K562 (cell line): ENCODE measurements around the gene ATP5ME. TPM values are rescaled to one million over a fixed set of nuclear protein-coding genes. Genes with fewer than 3 reads are reported as not detected.

ENCODE experiments used
- ATF1 ChIP-seq, 2 experiments: fragments of 450-650 bp in 1 of 2; IDR thresholded peaks; 2 replicates each; pipeline ENCODE4 v1.6.1; 2016; ENCODE audit warnings: missing compliant biosample characterization in 1 of 2, missing genetic modification characterization in 1 of 2
- HBP1 ChIP-seq: fragments of 450-650 bp; formaldehyde crosslinking; IDR thresholded peaks from 2 replicates; pipeline ENCODE4 v1.4.0; 2022; ENCODE audit warnings: missing genetic modification characterization
- HDAC2 ChIP-seq: fragments of 450-650 bp; IDR thresholded peaks from 2 replicates; pipeline ENCODE4 v1.6.1; 2016; ENCODE audit warnings: mild to moderate bottlenecking
- MTA2 ChIP-seq: fragments of 450-650 bp; IDR thresholded peaks from 2 replicates; pipeline ENCODE4 v1.6.1; 2016; ENCODE audit warnings: low read depth
- MYC ChIP-seq, 2 experiments: fragments of 250-450 bp in 1 of 2; sonication (Bioruptor Pico) in 1 of 2; IDR thresholded peaks; 2 replicates each; pipeline versions ENCODE4 v1.5.1 to v1.6.1; 2012 to 2021; ENCODE audit warnings: low read depth in 2 of 2, borderline replicate concordance in 1 of 2, improper control_type of control experiment in 1 of 2, low read length in 1 of 2, mild to moderate bottlenecking in 1 of 2, moderate library complexity in 1 of 2
- NRF1 ChIP-seq, 2 experiments: fragments of 450-650 bp; IDR thresholded peaks in 1 of 2; conservative IDR thresholded peaks in 1 of 2; 2 replicates each; pipeline ENCODE4 v1.6.1; 2014; ENCODE audit warnings: mild to moderate bottlenecking in 2 of 2
- POLR2B ChIP-seq: fragments of 450-650 bp; IDR thresholded peaks from 2 replicates; pipeline ENCODE4 v1.6.1; 2018; ENCODE audit warnings: low read depth; ENCODE audit not compliant: partially characterized antibody
- SETDB1 ChIP-seq: IDR thresholded peaks from one replicate; pipeline ENCODE4 v1.6.1; 2012; ENCODE audit warnings: low read length, control low read depth, inconsistent platforms
- SMC3 ChIP-seq: conservative IDR thresholded peaks from 2 replicates; pipeline ENCODE4 v1.6.1; 2011; ENCODE audit warnings: low read depth, low read length, improper control_type of control experiment; ENCODE audit not compliant: insufficient read depth
- SP2 ChIP-seq: IDR thresholded peaks from 2 replicates; pipeline ENCODE4 v1.6.1; 2011; ENCODE audit warnings: mild to moderate bottlenecking, low read depth, low read length, moderate library complexity; ENCODE audit not compliant: poor library complexity, severe bottlenecking; ENCODE audit errors: extremely low read depth
- STAG1 ChIP-seq: sonication (generic); formaldehyde crosslinking; IDR thresholded peaks from 2 replicates; pipeline ENCODE4 v1.5.0; 2020; ENCODE audit warnings: missing genetic modification reagents, borderline replicate concordance
- ZEB2 ChIP-seq: fragments of 450-650 bp; IDR thresholded peaks from 2 replicates; pipeline ENCODE4 v1.6.1; 2016
- ZFP30 ChIP-seq: fragments of 250-450 bp; sonication (Bioruptor Pico); IDR thresholded peaks from 2 replicates; pipeline ENCODE4 v1.8.0; 2022; ENCODE audit warnings: moderate library complexity, mild to moderate bottlenecking, inconsistent platforms, borderline replicate concordance
- ZNF133 ChIP-seq: fragments of 250-450 bp; sonication (Bioruptor Pico); IDR thresholded peaks from 2 replicates; pipeline ENCODE4 v1.4.0; 2020; ENCODE audit warnings: mild to moderate bottlenecking
- ZNF449 ChIP-seq: fragments of 250-450 bp; sonication (Bioruptor Pico); IDR thresholded peaks from 2 replicates; pipeline ENCODE4 v1.8.0; 2022; ENCODE audit warnings: moderate library complexity, mild to moderate bottlenecking, inconsistent platforms
- ZNF76 ChIP-seq: fragments of 250-450 bp; sonication (Bioruptor Pico); IDR thresholded peaks from 2 replicates; pipeline ENCODE4 v1.4.0; 2020; ENCODE audit warnings: mild to moderate bottlenecking, moderate library complexity, borderline replicate concordance
- polyA plus RNA-seq, 8 experiments: library from polyadenylated mRNA; depleted of rRNA in 4 of 8; stranded (reverse) in 5 of 8; unstranded in 3 of 8; fragments of >200 nt; fragmentation: Nextera tagmentation in 2 of 8; fragmentation: Illumina TruSeq in 1 of 8; extraction: Ambion mirVana in 2 of 8; extraction: Trizol in 1 of 8; gene quantifications; 2 replicates each; pipeline versions ENCODE4 v1.2.1 to v1.2.3, GENCODE V29; 2011 to 2014; ENCODE audit warnings: inconsistent platforms in 1 of 8, missing spikeins in 1 of 8
- total RNA-seq, 7 experiments: library from RNA; depleted of rRNA in 6 of 7; stranded (reverse); fragments of >200 nt in 6 of 7; fragmentation: Illumina TruSeq in 2 of 7; extraction: Trizol in 2 of 7; gene quantifications; 2 replicates each; pipeline versions ENCODE4 v1.2.1 to v1.2.3, GENCODE V29; 2011 to 2021; ENCODE audit warnings: low replicate concordance in 1 of 7
- TF ChIP-seq, protein P1 (sequence below): sonication (generic); formaldehyde crosslinking; IDR thresholded peaks from 2 replicates; pipeline ENCODE4 v1.8.0; 2022; ENCODE audit warnings: missing genetic modification reagents, mild to moderate bottlenecking, borderline replicate concordance
- TF ChIP-seq, protein P2 (sequence below): fragments of 450-650 bp; conservative IDR thresholded peaks from 2 replicates; pipeline ENCODE4 v1.6.1; 2016; ENCODE audit warnings: missing genetic modification characterization, low read depth, mild to moderate bottlenecking, missing compliant biosample characterization, moderate library complexity
- TF ChIP-seq, protein P3 (sequence below): IDR thresholded peaks from 3 replicates; pipeline ENCODE4 v1.6.1; 2011; ENCODE audit warnings: borderline replicate concordance, mild to moderate bottlenecking; ENCODE audit not compliant: insufficient read length, insufficient read depth

Gene ATP5ME
- total and polyA plus RNA-seq, 9 of the 15 experiments (the other 6 are each of a cell fraction or from before 2014, with no cell fraction given): 509 to 2,480 (median 887) TPM

DNA sequence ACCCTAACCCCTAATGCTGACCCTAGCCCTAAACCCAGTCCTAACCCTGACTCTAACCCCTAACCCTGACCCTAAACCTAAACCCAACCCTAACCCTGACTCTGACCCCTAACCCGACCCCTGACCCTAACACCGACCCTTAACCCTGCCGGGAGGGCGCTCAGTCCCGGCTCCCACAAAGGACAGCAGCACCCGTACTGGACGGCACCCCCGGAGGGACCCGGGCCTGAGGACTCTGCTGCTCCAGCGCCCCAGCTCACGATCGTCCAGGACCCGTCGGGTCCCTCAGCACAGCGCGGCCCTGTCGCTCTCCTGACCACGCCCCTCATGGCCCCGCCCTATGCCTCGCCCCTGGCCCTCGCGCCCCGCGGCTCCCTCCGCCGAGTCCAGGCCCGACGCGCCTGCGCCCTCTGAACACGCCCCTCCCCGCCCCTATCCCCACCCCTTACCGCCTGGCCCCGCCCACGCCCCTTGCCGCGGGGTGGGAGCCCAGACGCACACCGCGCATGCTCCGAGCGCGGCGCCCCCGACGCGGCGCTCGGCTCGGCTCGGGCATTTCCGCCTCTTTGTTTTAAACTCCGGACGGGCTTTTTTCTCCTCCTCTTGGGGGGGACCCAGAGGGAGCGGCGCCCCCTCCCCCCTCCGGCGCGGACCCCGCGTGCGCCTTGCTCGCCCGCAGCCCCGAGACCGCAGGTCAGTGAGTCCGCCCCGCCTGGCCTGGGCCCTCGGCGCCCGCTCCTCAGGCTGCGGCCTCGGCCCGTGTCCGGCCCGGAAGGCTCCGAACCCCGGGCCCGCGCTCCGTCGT is 31.4 kb upstream of the ATP5ME start, which contains the start of gene PCGF3 (continued):
- TF ChIP-seq, protein P1, sequence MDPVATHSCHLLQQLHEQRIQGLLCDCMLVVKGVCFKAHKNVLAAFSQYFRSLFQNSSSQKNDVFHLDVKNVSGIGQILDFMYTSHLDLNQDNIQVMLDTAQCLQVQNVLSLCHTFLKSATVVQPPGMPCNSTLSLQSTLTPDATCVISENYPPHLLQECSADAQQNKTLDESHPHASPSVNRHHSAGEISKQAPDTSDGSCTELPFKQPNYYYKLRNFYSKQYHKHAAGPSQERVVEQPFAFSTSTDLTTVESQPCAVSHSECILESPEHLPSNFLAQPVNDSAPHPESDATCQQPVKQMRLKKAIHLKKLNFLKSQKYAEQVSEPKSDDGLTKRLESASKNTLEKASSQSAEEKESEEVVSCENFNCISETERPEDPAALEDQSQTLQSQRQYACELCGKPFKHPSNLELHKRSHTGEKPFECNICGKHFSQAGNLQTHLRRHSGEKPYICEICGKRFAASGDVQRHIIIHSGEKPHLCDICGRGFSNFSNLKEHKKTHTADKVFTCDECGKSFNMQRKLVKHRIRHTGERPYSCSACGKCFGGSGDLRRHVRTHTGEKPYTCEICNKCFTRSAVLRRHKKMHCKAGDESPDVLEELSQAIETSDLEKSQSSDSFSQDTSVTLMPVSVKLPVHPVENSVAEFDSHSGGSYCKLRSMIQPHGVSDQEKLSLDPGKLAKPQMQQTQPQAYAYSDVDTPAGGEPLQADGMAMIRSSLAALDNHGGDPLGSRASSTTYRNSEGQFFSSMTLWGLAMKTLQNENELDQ (CRISPR knock-in tag): no peak
- no peak for TF ChIP-seq ZNF76 (CRISPR knock-in tag)
- no peak for TF ChIP-seq ZEB2
- TF ChIP-seq ATF1 (CRISPR knock-in tag; IDR thresholded peaks at IDR 0.05): no peak
- TF ChIP-seq ATF1 (tag; IDR thresholded peaks at IDR 0.05): no peak
- TF ChIP-seq HBP1: peak; percentile 77
- peak; percentile 91 for TF ChIP-seq NRF1 (conservative IDR thresholded peaks at IDR 0.05 in 1 of 2, IDR thresholded peaks at IDR 0.05 in 1 of 2)
- TF ChIP-seq, protein P2, sequence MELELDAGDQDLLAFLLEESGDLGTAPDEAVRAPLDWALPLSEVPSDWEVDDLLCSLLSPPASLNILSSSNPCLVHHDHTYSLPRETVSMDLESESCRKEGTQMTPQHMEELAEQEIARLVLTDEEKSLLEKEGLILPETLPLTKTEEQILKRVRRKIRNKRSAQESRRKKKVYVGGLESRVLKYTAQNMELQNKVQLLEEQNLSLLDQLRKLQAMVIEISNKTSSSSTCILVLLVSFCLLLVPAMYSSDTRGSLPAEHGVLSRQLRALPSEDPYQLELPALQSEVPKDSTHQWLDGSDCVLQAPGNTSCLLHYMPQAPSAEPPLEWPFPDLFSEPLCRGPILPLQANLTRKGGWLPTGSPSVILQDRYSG (tag): no peak
- TF ChIP-seq STAG1 (CRISPR knock-in tag): no peak
- peak; percentile 53 for TF ChIP-seq POLR2B
- no peak for TF ChIP-seq ZNF449 (CRISPR knock-in tag)
- no peak for TF ChIP-seq SETDB1
- no peak for TF ChIP-seq ZNF133
- TF ChIP-seq MYC (IDR thresholded peaks at IDR 0.05; ENCODE audit: low read depth, low read length): peak; percentile 31; the same call in 1 of the 2 replicates
- TF ChIP-seq MYC (CRISPR knock-in tag; IDR thresholded peaks at IDR 0.05; ENCODE audit: borderline replicate concordance, low read depth): no peak
- TF ChIP-seq HDAC2: no peak
- TF ChIP-seq, protein P3, sequence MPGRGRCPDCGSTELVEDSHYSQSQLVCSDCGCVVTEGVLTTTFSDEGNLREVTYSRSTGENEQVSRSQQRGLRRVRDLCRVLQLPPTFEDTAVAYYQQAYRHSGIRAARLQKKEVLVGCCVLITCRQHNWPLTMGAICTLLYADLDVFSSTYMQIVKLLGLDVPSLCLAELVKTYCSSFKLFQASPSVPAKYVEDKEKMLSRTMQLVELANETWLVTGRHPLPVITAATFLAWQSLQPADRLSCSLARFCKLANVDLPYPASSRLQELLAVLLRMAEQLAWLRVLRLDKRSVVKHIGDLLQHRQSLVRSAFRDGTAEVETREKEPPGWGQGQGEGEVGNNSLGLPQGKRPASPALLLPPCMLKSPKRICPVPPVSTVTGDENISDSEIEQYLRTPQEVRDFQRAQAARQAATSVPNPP: no peak
- no peak for TF ChIP-seq ZFP30
- peak; percentile 44; the same call in 1 of the 2 replicates for TF ChIP-seq MTA2
- no peak for TF ChIP-seq SMC3
- no peak for TF ChIP-seq SP2
